Right hindlimb (tissue), 1 donor: ENCODE results near the gene CBX8.

ENCODE experiments used
- DNase-seq: peaks from one replicate; pipeline ENCODE4 v3.0.0-alpha.2; 2018

The CBX8 gene

DNA sequence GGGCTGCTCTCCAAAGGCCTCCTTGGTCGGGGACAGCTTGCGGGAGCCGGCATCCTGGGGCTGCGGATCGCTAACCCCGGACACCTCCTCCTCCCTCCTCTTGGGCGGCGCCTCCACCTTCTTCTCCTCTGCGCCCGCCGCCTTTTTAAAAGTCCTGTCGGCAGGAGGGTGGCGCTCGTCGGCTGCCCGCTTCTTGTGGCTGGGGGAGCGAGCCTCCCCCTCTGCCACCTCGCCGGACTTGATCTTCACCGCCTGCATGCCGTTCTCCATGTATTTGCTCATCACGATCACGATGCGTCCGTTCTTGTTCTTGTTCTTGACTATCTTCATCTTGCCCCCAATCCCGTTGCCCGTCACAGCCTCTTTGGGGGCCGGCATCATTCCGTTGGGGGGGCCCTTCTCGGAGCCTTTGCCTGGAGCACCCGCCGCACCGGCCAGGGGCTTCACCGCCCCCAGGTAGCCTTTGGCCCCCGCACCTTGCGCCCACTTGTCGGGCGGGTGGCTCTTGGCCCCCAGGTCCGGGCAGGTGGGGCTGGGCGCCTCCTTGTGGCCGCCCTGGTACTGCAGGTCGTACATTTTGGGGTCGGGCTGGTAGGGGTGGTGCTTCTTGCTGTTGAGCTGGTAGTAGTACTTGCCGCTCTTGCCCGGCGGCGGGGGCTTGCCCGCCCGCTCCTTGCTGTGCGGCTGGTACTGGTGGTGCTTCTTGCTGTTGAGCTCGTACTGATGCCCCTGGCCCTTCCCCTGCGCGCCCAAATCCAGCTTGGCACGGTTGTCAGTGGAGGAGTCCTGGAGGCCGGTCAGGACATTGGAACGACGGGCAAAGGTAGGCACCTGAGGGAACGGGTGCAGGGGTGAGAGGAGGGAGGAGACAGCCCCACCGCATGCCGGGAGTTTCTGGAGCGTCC lies 37.9 kb upstream of the CBX8 start:
- DNase-seq, result peak; percentile 36

DNA sequence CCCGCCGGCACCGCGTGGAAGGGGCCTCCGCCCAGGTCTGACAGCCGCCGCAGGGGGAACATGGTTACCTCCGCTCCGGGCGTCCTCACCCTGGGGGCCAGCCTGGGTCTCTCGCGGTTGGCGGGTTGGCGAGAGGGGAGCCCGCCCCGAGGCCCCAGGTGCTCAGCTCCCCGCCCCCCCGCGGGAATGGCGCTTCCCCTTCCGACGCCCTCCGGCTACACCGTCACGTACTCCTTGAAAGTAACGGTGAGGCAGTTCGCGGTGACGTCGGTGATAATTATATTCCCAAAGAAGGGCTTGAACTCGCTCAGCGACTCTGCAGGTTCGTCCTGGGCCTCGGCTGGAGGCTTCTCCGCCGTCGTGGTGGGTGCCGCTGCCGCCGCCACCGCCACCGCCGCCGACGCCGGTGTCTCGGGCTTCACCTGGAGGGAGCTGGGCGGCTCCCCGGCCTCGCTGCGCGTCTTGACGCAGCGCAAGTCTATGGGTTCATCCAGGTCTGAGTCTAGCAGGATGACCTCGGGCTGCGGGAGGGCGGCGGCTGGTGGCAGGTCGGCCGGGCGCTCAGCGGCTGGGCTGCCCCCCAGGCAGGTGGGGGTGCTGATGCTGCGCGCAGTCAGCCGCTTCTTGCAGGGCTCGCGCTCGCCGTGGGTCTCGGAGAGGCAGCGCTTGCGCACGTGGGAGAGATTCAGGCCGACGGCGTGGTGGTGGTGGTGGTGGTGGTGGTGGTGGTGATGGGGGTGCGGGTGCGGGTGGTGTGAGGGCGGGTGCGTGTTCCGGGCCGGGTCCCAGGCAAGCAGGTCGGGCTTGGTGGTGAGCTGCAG lies 37.1 kb upstream of the CBX8 start:
- no peak for DNase-seq

DNA sequence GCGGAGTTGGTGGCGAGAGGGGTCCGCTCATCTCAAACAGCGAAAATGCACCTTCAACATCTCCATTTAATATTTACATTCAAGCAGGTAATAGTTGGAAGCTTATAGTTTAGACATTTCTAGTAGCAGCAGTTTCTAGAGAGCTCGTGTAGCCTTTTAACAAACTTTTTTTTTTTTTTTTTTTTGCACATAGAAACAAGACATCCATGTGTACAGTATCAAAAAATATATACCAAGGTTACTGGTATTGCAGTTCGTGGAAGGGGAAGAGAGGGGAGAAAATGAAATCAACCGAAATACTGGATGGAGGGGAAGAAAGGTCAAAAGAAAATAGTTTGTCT lies 36.2 kb upstream of the CBX8 start:
- DNase-seq, result no peak

DNA sequence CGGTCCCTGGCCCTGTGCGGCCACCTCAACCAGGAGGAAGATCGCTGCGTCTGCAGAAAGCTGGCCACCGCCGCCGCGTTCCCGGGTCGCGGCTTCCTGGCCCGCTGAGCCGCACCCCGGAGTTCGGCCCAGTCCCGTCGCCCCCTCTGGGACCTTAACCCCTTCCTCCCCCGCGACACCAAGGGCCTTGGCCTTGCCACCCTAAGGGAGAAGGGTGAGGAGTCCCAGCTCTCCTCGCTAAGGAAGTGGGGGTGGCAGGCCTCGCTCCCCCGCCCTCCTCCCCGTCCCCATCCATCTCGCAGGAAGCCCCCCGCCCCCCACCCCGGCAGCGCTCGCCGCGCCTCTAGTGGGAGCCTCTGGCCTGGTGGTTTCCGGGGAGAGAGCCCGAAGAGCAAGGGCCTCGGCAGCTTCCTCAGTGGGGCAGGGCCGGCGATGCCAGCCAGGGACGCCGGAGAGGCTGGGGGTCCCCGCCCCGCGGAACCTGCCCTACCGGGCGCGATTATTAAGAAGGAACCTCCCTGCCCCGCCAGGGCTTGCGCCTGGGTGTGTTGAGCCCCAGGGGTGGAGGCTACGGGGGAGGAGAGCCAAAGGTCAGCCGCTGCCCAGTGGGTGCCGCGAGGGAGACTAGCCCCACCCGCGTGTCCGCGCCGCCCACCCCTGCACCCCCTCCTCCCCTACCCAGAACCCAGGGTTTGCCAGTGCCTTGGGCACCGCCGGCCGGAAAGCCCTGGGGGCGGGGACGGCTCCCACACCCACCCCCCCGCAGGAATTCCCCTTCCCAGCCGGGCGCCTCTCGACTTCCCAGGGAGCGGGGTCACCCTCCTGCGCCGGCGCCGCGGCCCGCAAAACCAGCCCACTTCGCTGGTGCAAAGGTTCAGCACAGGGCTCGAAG lies 35.6 kb upstream of the CBX8 start:
- peak; percentile 51 for DNase-seq

DNA sequence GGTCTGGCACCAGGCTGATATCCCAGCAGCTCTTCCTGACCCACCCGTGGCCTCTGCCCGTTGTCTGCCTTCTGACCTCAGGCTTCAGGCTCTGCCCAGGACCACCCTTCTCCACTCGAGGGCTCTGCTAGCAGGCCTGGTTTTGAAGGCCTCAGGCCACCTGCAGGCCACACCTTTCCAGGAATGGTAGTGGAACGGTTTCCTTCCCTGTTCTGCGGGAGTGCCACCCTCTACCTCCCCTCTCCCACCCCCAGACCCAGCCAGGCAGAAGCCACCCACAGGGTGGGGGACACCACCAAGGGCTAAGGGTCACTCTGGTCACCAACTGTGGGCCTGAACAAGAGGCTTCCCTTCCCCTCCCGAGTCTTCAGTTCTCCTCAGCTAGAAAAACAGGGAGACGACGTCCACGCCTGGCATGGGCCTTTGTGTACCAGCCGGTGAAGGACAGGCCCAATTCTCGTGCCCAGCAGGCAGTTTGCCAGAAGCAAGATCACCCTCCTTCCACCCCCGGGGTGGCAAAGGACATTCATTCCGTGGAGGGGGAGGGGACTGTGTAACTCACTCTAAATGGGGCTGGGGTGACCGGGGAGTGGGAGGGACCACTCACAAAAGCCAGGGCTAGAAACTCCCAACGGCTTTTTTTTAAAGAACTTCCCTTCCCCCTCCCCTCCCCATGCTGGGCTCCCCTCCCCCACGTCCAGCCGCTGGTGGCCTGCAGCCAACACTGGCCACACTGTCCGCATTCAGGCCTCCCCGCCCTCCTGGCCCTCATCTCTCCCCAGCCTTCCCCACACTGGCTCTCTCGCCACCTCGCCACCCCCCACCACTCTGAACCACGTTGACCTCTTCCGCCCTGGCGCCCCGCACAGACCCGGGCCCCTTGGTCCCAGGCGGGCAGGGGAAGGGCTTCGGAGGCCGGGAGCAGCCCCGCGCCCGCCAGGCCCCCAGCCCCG lies 34.7 kb upstream of the CBX8 start:
- DNase-seq, result peak; percentile 70

DNA sequence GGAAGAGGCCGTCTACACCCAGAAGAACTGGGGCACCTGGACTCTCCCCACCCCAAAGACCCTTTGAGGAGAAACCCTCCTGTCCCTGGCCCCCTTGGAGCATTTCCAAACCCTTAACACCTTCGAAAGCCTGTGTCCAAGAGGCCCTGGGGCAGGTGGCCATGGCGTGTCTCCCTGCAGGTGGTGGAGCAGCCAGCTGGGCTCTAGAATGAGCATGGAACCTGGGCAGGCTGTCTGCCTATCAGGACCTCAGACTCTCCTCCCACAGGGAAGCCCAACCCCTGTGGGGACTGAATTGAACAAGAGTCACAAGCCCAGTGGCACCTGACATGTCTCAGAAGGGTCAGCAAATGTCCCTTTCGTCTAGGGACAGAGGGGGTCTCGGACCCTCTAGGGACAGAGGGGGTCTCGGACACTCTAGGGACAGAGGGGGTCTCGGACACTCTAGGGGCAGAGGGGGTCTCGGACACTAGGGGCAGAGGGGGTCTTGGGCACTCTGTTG lies 33.9 kb upstream of the CBX8 start:
- no peak for DNase-seq

DNA sequence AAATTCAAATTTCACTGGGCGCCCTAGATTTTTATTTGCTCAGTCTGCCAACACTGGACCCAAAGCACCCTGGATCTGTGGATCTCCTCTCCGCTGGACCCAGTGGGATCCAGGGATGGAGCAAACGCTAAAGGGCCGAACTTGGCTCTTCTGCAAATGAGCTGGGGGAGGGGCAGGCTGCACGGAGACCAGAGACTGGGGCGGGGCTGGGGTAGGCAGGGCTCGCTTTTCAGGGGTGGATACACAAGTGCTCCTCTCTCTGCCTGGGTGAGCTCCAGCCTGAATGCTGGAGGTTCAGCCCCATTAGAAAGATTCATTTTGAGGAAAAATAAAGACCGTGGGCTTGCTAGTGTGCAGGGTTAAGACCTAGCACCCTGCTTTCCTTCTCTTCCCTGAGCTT lies 33.4 kb upstream of the CBX8 start:
- DNase-seq, result no peak

DNA sequence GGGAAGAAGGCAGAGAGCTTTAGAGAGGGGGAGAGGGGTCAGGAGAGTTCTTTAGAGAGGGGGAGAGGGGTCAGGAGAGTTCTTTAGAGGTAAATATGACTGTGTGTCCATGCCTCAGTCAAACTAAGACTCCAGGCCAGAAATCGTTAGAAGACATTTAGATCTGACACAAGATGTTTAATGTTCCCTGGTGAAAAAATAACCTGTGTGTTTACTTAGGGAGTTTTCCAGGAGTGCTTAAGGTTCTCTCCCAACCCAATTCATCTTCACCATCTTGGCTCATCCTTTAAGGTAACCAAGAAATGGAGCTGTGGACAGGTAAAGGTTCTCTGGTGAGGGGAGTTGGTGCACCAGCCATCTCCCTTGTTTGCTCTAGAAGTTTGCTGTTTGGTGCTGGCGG lies 32.6 kb upstream of the CBX8 start:
- DNase-seq, result no peak

DNA sequence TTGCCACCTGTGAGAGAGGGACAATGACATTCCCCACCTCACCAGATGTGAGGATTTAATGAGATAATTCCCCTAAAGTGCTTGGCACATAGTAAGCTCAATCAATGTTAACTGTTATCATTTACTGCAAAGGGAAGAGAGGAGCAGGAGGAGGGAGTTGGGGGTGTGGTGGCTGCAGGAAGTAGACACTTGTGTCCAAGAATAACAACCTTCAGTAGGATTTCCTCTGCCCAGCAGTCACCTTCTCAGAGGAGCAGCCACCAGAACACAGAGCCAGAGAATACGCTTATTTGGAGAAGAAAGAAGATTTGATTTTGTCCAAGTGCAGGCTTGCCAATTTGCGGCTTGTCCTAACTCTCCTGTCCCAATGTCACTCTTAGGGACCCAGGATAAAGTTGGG lies 32.1 kb upstream of the CBX8 start:
- no peak for DNase-seq

DNA sequence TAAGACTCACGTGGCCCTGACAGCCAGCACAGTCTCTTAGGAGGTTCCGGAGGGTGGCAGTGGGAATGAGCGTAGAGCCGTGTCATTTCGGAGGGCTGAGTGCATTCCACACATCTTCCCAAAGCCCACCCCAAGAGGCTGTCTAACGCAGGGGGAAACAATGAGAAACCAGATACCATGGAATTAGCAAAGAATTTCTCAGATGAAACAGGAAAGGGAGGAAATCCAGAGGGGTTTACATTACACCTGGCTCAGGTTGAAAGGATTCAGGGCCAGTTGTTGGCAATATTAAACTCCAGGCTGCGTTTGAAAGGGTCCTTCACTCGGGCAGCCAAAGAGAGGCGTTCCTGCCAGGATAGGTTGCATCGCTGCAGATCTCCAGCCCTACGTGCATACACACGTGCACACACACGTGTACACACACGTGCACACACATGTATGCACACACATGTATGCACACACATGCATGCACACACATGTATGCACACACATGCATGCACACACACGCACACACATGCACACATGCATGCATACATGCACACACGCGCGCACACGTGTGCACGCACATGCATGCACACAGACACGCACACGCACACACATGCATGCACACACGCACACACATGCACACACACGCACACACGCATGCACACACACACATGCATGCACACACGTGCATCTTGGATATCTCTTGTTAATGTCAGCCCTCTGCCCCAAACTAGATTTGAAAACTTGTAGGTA lies 30.1 kb upstream of the CBX8 start:
- DNase-seq, result no peak

DNA sequence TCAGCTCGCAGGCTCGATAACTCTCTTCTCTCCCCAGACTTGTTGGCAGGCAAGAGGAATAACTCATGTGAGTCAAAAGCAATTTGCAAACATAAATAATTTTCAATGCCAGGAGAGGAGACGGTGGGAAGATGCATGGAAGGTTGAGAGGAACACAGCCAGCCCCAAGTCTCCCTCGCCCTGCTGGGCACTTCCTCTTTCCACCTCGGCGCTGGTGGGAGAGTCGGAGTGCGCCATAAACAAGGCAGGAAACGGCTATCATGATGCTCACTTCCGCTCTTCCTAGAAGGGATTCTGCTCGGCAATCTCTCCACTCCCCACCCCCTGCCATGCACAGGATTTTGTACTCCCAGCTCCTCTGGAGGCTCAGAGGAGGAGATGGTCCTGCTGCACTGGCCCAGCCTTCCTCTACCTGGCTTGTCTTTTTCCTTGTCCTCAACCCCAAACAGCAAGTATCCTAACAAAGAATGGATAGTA lies 29.4 kb upstream of the CBX8 start:
- DNase-seq, result no peak

DNA sequence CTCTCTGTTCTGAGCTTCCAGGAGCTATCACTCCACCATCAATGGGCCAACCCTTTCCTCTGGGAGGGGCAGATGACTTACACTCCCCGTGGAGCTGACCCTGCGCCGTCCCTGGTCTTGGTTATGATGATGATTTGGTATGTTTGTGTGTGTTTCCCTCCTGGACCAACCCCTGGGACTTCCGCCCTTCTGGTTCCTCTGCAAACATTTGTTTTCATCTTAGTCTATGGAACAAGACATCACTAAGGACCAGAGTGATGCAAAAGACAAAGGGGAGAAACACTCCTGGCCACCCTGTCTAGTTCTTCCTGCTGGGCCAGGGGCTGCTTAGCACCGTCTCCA lies 28.7 kb upstream of the CBX8 start:
- no peak for DNase-seq

DNA sequence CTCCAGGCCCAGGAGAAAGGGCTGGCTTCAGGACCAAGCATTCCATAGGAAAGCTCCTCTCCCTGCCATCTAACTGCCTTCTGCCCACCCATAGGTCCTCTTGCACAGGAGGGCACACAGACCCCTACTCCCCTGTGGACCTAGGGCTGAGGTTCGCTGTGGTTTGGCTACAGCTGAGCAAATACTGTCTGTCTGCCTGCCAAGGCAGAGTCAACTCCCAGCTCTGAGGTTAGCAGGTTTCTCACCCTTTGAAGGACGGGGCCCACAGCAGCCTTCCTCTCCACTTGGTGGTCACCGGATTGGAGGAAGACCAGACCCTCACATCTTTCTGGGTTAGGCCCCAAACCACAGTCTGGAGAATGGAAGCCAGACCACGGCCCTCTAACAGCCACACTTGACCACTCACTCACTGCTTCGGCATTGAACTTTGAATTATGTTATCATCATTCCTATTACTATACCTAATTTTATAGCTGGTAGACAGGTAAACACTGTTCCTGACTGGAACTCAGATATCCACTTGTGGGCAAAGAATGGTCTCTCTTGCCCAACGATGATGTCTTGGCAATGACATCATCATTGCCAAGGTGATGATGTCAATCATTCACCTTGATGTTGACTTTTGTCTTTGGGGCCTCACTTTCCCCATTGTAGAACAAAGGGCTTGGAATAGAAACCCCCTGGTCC lies 28.2 kb upstream of the CBX8 start:
- no peak for DNase-seq

DNA sequence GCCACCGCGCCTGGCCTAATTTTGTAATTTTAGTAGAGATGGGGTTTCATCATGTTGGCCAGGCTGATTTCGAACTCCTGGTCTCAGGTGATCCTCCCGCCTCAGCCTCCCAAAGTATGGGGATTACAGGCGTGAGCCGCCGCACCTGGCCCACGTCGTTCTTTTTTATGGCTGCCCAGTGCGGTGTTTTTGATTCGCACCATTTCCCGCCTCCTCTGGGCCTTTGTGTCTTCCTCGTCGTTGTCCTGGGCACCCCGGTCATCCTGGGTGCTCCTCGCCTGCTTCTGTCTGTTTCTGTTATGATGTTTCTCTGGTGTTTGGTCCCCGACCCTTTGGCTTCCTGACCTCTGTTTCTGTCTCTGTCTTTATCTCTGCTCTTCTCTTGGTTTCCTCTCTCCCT lies 27.4 kb upstream of the CBX8 start:
- DNase-seq, result no peak

DNA sequence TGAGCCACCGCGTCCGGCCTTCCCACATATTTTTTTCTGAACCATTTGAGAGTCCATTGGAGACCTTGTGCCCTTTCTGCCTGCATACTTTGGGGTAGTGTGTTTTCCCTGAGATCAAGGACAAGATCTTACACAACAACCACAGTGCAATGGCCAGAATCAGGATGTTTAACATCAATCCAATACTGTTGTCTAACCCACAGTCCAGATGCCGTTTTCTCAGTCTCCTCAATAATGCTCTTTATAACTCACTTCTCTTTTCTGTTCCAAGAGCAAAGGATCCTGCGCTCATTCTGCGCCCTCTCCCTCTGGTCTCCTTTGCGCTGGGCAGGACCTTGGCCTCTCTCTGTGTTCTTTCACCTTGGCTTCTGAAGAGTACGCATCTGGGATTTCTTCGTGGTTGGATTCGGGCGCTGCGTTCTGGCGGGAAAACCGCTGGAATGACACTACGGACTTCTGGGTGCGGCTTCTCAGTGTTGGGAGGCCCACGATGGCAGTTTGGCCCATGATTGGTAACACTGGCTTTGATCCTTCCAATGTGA lies 25.8 kb upstream of the CBX8 start:
- no peak for DNase-seq

DNA sequence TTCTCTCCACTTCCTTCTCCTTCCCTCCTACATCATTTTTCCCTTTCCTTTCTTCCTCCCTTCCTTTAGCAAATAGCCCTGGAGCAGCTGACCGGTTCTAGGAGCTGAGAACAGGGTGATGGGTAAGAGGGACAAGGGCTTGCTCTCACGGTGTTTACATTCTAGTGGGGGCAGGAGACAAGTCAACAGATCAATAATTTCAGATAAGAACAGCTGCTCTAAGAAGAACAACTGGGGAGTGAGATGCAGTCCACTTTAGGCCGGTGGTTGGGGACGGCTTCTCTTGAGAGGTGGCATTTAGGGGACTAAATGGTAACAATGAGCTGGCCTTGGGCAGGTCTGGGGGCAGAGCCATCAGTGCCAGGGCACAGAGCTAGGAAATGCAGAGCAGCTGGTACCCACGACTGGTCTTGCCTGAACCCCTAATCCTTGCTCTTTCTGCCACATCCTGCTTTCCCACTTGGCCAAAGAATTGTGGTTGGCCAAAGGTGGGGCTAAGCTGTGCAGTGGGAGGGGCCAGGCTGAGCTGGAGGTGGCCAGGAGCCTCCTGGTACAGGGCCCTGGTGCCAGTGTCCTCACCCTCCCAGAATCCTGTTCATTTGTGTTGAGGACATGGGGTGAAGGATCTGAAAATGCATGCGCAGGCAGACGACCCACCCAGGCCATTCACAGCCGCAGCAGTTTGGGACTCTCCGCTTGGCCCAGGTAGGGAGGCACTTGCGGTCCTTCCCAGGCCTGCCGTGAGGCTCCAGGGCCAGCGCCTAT lies 24.6 kb upstream of the CBX8 start:
- no peak for DNase-seq

DNA sequence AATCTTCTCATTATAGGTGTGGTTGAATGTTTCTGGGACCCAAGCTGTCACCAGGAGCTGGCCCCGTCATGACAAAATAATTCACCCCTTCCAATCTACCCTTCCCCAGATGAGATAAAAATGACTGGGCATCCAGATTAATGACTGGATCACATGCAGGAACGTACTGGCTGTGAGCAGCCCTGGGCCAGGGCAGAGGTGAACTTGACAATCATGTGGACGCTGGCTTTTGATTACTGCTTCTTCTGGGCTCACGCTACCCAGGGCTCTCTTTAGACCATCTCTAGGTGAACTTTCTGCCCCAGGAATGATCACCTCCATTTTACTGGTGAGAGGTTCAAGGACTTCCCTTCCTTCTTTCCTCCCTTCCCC lies 24.1 kb upstream of the CBX8 start:
- no peak for DNase-seq

DNA sequence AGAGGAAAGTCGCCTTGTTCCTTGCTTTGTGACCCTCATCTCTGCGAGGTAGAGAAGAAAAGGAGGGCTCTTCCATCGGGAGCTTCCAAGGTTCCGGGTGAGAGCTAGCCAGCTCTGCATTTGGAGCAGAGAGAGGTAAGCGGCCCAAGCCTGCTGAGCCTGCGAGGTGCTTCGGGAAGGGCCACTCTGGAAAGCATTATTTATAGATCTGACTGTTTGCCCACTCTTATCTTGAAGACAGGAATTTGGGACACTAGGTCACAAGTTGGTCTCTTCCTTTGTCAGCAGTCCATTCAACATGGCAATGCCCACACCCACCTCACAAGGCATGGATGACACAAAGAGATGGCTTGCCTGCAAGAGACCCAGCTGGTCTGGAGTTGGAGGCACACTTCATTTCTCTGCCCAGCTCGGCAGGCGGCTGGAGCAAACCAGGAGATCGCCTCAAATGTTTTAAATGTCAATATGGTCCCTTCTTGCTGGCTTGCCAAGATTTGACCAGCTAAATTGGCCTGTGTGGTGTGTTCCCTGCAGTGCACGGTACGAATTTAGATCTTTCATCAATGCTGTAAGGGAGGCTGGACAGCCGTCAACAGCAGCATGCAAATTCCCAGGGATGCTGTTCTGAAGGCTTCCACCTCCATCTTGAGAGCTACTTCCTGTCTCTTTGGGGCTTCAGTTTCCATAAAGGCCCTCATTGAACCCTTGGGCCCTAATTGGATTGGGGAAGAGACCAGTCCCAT lies 22.8 kb upstream of the CBX8 start:
- DNase-seq, result peak; percentile 12

DNA sequence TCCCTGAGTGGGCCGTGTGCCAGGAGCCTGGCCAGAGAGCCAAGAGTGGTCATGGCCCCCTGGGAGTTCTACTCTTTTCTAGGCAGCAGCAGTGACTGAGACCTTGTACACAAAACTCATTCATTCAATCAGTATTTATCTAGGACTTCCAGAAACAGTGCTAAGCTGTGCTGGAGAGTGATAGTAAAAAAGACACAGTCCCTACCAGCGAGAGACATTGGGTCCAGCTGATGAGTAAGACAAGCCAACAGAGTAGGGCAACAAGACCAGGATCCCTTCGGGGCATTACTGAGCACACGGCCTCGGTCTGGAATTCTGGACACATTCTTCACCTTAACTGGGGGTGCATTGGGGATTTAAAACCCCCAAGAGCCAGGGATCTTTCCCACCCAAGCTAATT lies 22.2 kb upstream of the CBX8 start:
- DNase-seq, result no peak
